Measurements from ENCODE around the gene FFAR4. TPM values are rescaled to one million over a fixed set of nuclear protein-coding genes. Genes with fewer than 3 reads are reported as not detected.

FFAR4 gene
- total and polyA plus RNA-seq, 7 donors = 0.01 to 0.18 (median 0.08) TPM; not detected in 3

DNA sequence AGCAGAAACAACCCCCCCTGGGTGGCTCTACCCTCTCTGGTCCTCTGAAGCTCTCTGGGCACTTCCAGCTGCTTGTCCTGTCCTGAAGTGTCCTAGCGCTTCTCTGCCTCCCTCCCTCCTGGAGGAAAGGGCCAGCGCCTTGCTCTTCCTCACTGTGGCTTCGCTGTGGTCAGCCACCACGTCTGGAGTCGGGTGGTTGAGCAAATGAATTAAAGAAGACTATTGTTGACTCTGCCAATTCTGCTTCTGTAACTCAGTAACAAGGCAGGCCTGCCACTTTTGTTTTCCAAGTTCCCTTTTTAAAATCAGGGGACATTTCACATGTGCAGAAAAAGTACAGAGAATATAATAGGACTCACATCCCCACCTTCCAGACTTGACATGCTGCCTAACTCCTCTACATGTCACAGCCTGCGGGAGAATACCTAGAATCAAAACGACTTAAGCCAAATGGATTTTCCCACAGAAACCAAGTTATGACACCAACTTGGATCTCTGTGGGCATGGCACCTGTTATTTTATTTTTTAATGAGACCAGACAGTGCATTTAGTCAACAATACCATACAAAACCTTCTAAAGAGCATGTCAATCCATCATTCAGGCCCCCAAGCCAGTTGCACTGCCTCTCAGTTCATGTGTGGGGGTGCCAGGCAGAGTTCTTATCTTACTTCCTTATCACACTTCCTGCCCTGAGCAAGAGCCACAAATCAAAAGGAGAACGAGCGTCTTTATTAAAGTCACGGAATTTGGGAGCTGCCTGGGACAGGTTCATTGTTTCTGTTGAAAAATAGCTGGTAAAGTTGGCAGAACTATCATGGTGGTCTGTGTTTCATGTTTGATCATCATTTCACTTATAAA is 6.8 kb downstream of the FFAR4 start:
- H3K36me3 ChIP-seq (ENCODE audit: insufficient read depth in 1 of 2, low read depth in 1 of 2) = no peaks in the 10 kb centered on the region
- no peak overlapping the region for H3K4me3 ChIP-seq
- H3K9me3 ChIP-seq = no peaks in the 10 kb centered on the region
- no peaks in the 10 kb centered on the region for H3K4me1 ChIP-seq
- ATAC-seq = no peak
- DNase-seq = no peak
- 32 to 49% (median 37%) methylated on average over 10 of the region's 10 CpGs for WGBS, 3 donors
- intact Hi-C loops (cut with DNase I) = no loop called here
- TF ChIP-seq, protein P1, sequence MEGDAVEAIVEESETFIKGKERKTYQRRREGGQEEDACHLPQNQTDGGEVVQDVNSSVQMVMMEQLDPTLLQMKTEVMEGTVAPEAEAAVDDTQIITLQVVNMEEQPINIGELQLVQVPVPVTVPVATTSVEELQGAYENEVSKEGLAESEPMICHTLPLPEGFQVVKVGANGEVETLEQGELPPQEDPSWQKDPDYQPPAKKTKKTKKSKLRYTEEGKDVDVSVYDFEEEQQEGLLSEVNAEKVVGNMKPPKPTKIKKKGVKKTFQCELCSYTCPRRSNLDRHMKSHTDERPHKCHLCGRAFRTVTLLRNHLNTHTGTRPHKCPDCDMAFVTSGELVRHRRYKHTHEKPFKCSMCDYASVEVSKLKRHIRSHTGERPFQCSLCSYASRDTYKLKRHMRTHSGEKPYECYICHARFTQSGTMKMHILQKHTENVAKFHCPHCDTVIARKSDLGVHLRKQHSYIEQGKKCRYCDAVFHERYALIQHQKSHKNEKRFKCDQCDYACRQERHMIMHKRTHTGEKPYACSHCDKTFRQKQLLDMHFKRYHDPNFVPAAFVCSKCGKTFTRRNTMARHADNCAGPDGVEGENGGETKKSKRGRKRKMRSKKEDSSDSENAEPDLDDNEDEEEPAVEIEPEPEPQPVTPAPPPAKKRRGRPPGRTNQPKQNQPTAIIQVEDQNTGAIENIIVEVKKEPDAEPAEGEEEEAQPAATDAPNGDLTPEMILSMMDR (IDR thresholded peaks at IDR 0.05) = no peak
- peaks cover 0 to 29% (median 0%) of the 10 kb centered on the region in 3 donors for H3K27me3 ChIP-seq (ENCODE audit: insufficient read depth in 3 of 3, low read length in 2 of 3)
- no peak overlapping the region for H3K27ac ChIP-seq

DNA sequence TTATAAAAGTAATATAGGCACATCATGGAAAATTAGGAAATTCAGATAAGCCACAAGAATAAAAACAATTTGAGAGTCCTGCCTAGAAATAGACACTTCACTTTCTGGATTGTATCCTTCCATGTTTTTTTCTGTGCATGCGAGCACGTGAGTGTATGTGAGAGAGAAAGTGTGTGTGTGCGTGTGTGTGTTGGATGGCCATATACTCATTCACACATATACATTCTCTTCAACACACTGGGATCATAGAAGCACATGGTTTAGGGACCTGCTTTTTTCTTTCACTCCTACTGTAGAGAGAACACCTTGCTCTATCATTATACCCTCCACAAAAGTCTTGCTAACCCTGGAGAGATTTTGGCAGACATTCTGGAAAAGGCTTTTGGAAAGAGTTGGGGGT is 7.5 kb downstream of the FFAR4 start:
- no peak overlapping the region for H3K27ac ChIP-seq
- intact Hi-C loops (cut with DNase I) = no loop called here
- TF ChIP-seq, protein P1 (IDR thresholded peaks at IDR 0.05) = no peak
- DNase-seq (no peak), ATAC-seq (no peak)
- no peaks in the 10 kb centered on the region for H3K9me3 ChIP-seq
- no peak overlapping the region for H3K4me3 ChIP-seq
- no peaks in the 10 kb centered on the region for H3K36me3 ChIP-seq (ENCODE audit: insufficient read depth in 1 of 2, low read depth in 1 of 2)
- peaks cover 0 to 22% (median 0%) of the 10 kb centered on the region in 3 donors for H3K27me3 ChIP-seq (ENCODE audit: insufficient read depth in 3 of 3, low read length in 2 of 3)
- H3K4me1 ChIP-seq = no peaks in the 10 kb centered on the region
- 78 to 87% (median 79%) methylated on average over 3 of the region's 3 CpGs for whole genome bisulfite sequencing, 3 donors

DNA sequence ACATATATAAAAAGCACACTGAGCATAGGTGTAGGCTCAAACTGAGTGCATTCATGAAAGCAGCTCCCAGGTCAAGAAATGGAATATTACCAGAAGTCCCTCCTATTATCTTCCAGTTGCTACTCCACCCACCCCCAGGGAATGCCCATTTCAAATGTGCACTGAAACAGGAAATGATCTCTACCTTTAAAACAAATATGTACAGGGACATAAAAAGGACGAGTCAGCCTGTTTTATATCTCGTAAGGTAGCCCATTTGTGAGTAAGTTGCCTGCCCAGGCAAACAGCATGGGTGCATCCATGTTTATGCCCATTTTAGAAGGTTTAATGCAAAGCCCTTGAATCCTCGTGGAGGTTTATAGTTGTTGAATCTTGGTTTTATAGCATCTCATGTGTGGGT is 10.4 kb downstream of the FFAR4 start:
- TF ChIP-seq, protein P1 (IDR thresholded peaks at IDR 0.05) = no peak
- ATAC-seq (no peak), DNase-seq (no peak)
- Histone ChIP-seq H3K4me3 (no peak overlapping the region), H3K36me3 (ENCODE audit: insufficient read depth in 1 of 2, low read depth in 1 of 2) (no peaks in the 10 kb centered on the region), H3K27me3 (ENCODE audit: insufficient read depth in 3 of 3, low read length in 2 of 3) (peaks cover 0 to 4% (median 2%) of the 10 kb centered on the region in 3 donors), H3K9me3 (no peaks in the 10 kb centered on the region), H3K27ac (no peak overlapping the region), H3K4me1 (no peaks in the 10 kb centered on the region)
- intact Hi-C loops (cut with DNase I) = no loop called here
- 62 to 69% (median 62%) methylated on average over 3 of the region's 3 CpGs for WGBS, 3 donors

DNA sequence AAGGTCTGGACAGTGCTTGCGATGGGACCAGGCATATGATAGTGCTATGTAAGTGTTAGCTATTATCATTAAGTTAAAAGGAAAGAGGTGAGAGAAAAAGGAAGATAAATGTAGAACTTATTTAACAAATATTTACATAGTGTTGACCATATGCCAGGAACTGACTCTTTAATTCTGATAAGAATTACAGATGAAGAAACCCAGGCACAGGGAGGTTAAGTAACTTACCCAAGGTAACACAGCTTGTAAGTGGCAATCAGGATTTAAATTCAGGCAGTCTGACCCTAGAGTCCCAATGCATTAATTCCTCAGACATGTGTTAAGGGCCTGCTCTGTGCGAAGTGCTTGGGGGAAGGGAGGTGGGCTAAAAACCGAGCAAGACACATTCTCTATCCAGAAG is 11.1 kb downstream of the FFAR4 start:
- H3K9me3 ChIP-seq = no peaks in the 10 kb centered on the region
- ATAC-seq = no peak
- H3K4me1 ChIP-seq = no peaks in the 10 kb centered on the region
- TF ChIP-seq, protein P1 (IDR thresholded peaks at IDR 0.05) = no peak
- WGBS, 3 donors = 86% methylated on average over 3 of the region's 3 CpGs
- no peaks in the 10 kb centered on the region for H3K36me3 ChIP-seq (ENCODE audit: insufficient read depth in 1 of 2, low read depth in 1 of 2)
- no peak overlapping the region for H3K4me3 ChIP-seq
- no peak overlapping the region for H3K27ac ChIP-seq
- DNase-seq = no peak
- intact Hi-C loops (cut with DNase I) = no loop called here
- H3K27me3 ChIP-seq (ENCODE audit: insufficient read depth in 3 of 3, low read length in 2 of 3) = peaks cover 0 to 2% (median 0%) of the 10 kb centered on the region in 3 donors

All from psoas muscle (tissue), 8 donors.